GM23338 (cell line): ENCODE measurements around the gene CARD6. TPM values are rescaled to one million over a fixed set of nuclear protein-coding genes. Genes with fewer than 3 reads are reported as not detected.

Experiments
- ATAC-seq: fragments of 200-7000 bp; cut with Tn5 transposase; 3 replicates; pipeline ENCODE4 v1.9.1; 2020
- DNase-seq: peaks from one replicate; pipeline ENCODE4 v3.0.0-alpha.2; 2015; ENCODE audit warnings: low spot score
- H2AFZ ChIP-seq: fragments of 200-600 bp; sonication (generic); 2 replicates; pipeline ENCODE4 v1.8.0; 2016; ENCODE audit warnings: antibody characterized with exemption, mild to moderate bottlenecking, moderate library complexity
- H3F3A ChIP-seq: fragments of 200-600 bp; sonication (generic); replicated peaks from 2 replicates; pipeline ENCODE4 v1.8.0; 2017; ENCODE audit warnings: antibody characterized with exemption, mixed run types, low read depth
- H3K27ac ChIP-seq: fragments of 200-600 bp; sonication (generic); 2 replicates; pipeline ENCODE4 v1.6.1; 2016; ENCODE audit warnings: low read depth
- H3K27me3 ChIP-seq: fragments of 200-600 bp; sonication (generic); 2 replicates; pipeline ENCODE4 v1.8.0; 2016; ENCODE audit warnings: mild to moderate bottlenecking, mixed run types, moderate library complexity; ENCODE audit not compliant: insufficient read depth
- H3K36me3 ChIP-seq: fragments of 200-600 bp; sonication (generic); 2 replicates; pipeline ENCODE4 v1.8.0; 2016; ENCODE audit warnings: mild to moderate bottlenecking; ENCODE audit not compliant: insufficient read depth
- H3K4me1 ChIP-seq: fragments of 200-600 bp; sonication (generic); 2 replicates; pipeline ENCODE4 v1.8.0; 2016; ENCODE audit warnings: mild to moderate bottlenecking, moderate library complexity; ENCODE audit not compliant: insufficient read depth
- H3K4me2 ChIP-seq: fragments of 200-600 bp; sonication (generic); 2 replicates; pipeline ENCODE4 v1.7.1; 2017; ENCODE audit warnings: mixed run types
- H3K4me3 ChIP-seq: fragments of 200-600 bp; sonication (generic); 2 replicates; pipeline ENCODE4 v1.6.1; 2016; ENCODE audit warnings: mixed run types
- H3K79me2 ChIP-seq: fragments of 200-600 bp; sonication (generic); replicated peaks from 2 replicates; pipeline ENCODE4 v1.8.0; 2017; ENCODE audit warnings: mild to moderate bottlenecking; ENCODE audit not compliant: insufficient read depth
- H3K9me2 ChIP-seq: fragments of 200-600 bp; sonication (generic); 2 replicates; pipeline ENCODE4 v1.8.0; 2017; ENCODE audit not compliant: insufficient read depth
- H4K20me1 ChIP-seq: fragments of 200-600 bp; sonication (generic); replicated peaks from 2 replicates; pipeline ENCODE4 v1.8.0; 2017; ENCODE audit warnings: mild to moderate bottlenecking; ENCODE audit not compliant: insufficient read depth
- H3K27ac Mint-ChIP-seq: 2 replicates; pipeline ENCODE4 v1.8.0; 2020; ENCODE audit warnings: inconsistent platforms, mild to moderate bottlenecking, moderate library complexity, mixed read lengths
- H3K27me3 Mint-ChIP-seq: 3 replicates; pipeline ENCODE4 v1.8.0; 2022; ENCODE audit warnings: low read depth, mild to moderate bottlenecking, moderate library complexity, mixed read lengths, inconsistent platforms; ENCODE audit not compliant: insufficient read depth, poor library complexity
- H3K36me3 Mint-ChIP-seq: 3 replicates; pipeline ENCODE4 v1.8.0; 2021; ENCODE audit warnings: low read depth, mild to moderate bottlenecking, inconsistent platforms, moderate library complexity, mixed read lengths
- H3K4me1 Mint-ChIP-seq: 3 replicates; pipeline ENCODE4 v1.8.0; 2020; ENCODE audit warnings: mild to moderate bottlenecking, inconsistent platforms, mixed read lengths
- H3K4me3 Mint-ChIP-seq: 3 replicates; pipeline ENCODE4 v1.8.0; 2021; ENCODE audit warnings: moderate library complexity, mild to moderate bottlenecking, inconsistent platforms, mixed read lengths
- H3K9me3 Mint-ChIP-seq: 3 replicates; pipeline ENCODE4 v1.8.0; 2020; ENCODE audit warnings: moderate library complexity, mild to moderate bottlenecking, inconsistent platforms, mixed read lengths
- CTCF ChIP-seq, 2 experiments: fragments of 200-600 bp in 1 of 2; sonication (generic) in 1 of 2; conservative IDR thresholded peaks; 2 replicates each; pipeline versions ENCODE4 v1.5.1 to v1.6.1; 2016 to 2017; ENCODE audit warnings: antibody characterized with exemption in 2 of 2, low read depth in 2 of 2, mild to moderate bottlenecking in 2 of 2, moderate library complexity in 1 of 2
- EZH2 ChIP-seq: fragments of 200-600 bp; sonication (generic); IDR thresholded peaks from one replicate; pipeline ENCODE4 v1.8.0; 2017; ENCODE audit warnings: antibody characterized with exemption, mild to moderate bottlenecking, low read depth; ENCODE audit not compliant: unreplicated experiment
- JUNB ChIP-seq: IDR thresholded peaks from one replicate; pipeline ENCODE4 v1.6.1; 2016; ENCODE audit warnings: antibody characterized with exemption; ENCODE audit not compliant: unreplicated experiment
- POLR2AphosphoS5 ChIP-seq: IDR thresholded peaks from 2 replicates; pipeline ENCODE4 v1.6.1; 2016; ENCODE audit warnings: antibody characterized with exemption, low read depth
- REST ChIP-seq: IDR thresholded peaks from one replicate; pipeline ENCODE4 v1.6.1; 2018; ENCODE audit warnings: antibody characterized with exemption; ENCODE audit not compliant: unreplicated experiment
- polyA plus RNA-seq: library from polyadenylated mRNA; unstranded; fragments of >200 nt; fragmentation: Nextera tagmentation; extraction: Ambion mirVana; gene quantifications from 2 replicates; pipeline ENCODE4 v1.2.1, GENCODE V29; 2016
- total RNA-seq: library from RNA; depleted of rRNA; stranded (reverse); fragments of >200 nt; shearing (Covaris generic); gene quantifications from 2 replicates; pipeline ENCODE4 v1.2.3, GENCODE V29; 2014
- TF ChIP-seq, protein P1 (sequence below): IDR thresholded peaks from 2 replicates; pipeline ENCODE4 v1.6.1; 2016; ENCODE audit warnings: antibody characterized with exemption
- TF ChIP-seq, protein P2 (sequence below): fragments of 250-450 bp; sonication (Bioruptor Pico); IDR thresholded peaks from 2 replicates; pipeline ENCODE4 v1.5.0; 2020; ENCODE audit warnings: mild to moderate bottlenecking, moderate library complexity

The CARD6 gene
- total and polyA plus RNA-seq, 2 experiments from 2014 or later, result 0.32 to 0.45 TPM

DNA sequence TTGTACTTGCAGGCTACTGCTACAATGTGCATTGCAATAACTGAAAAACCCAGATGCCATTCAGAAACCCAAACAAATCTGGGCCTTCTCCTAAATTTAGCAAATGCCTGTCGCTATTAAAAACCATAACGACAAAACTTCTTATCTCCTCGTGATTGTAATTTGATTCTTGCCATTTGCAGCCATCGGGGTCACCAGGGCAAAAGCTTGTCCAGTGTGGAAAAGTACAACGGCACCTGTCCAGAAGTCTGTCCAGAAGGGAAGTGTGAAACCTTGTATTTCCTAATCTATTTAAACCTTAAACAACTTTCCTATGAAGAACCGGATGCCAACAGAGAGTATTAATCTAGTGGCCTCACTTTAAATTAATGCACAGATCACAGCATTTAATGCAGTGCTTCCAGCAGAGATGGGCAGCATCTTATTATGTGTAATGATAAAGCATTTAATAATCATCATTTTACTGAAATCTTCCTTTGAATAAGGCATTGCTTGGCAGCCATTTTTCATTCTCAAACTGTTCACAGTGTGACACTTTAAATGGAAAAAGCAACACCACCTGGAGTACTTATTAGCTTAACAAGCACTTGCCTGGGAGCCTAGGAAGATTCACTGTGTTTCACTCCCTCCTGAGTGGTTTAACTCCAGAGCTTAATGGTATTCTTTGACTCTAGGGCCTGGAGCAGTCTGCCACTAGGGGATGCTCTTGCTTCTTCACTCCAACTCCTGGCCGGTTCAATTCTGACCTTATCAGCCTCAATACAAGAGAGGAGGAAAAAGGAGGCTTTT, 63.2 kb downstream of the CARD6 start:
- H3K9me3 Mint-ChIP-seq, result peaks cover 3% of the 10 kb centered on the region; the same call in 2 of the 3 replicates
- no peak overlapping the region for H3K27ac Mint-ChIP-seq

More for the DNA sequence above, 63.2 kb downstream of the CARD6 start:
- no peaks in the 10 kb centered on the region for H3K27me3 ChIP-seq
- H3K4me2 ChIP-seq, result no peak overlapping the region
- ATAC-seq, result peak; percentile 100
- Mint-ChIP-seq H3K4me3 (no peak overlapping the region), H3K4me1 (peaks cover 13% of the 10 kb centered on the region), H3K36me3 (no peaks in the 10 kb centered on the region), H3K27me3 (no peaks in the 10 kb centered on the region)
- 0 out of 2 replicates have a peak, but pooled peaks cover 5% of the 10 kb centered on the region for H3K4me1 ChIP-seq
- no peaks in the 10 kb centered on the region for H3K36me3 ChIP-seq
- TF ChIP-seq POLR2AphosphoS5 (no peak), EZH2 (no peak), JUNB (no peak), REST (no peak), CTCF (conservative IDR thresholded peaks at IDR 0.05; ENCODE audit: low read depth in 2 of 2) (peak; percentile 98 to 99)
- TF ChIP-seq, protein P1, sequence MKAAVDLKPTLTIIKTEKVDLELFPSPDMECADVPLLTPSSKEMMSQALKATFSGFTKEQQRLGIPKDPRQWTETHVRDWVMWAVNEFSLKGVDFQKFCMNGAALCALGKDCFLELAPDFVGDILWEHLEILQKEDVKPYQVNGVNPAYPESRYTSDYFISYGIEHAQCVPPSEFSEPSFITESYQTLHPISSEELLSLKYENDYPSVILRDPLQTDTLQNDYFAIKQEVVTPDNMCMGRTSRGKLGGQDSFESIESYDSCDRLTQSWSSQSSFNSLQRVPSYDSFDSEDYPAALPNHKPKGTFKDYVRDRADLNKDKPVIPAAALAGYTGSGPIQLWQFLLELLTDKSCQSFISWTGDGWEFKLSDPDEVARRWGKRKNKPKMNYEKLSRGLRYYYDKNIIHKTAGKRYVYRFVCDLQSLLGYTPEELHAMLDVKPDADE, result no peak
- TF ChIP-seq, protein P2, sequence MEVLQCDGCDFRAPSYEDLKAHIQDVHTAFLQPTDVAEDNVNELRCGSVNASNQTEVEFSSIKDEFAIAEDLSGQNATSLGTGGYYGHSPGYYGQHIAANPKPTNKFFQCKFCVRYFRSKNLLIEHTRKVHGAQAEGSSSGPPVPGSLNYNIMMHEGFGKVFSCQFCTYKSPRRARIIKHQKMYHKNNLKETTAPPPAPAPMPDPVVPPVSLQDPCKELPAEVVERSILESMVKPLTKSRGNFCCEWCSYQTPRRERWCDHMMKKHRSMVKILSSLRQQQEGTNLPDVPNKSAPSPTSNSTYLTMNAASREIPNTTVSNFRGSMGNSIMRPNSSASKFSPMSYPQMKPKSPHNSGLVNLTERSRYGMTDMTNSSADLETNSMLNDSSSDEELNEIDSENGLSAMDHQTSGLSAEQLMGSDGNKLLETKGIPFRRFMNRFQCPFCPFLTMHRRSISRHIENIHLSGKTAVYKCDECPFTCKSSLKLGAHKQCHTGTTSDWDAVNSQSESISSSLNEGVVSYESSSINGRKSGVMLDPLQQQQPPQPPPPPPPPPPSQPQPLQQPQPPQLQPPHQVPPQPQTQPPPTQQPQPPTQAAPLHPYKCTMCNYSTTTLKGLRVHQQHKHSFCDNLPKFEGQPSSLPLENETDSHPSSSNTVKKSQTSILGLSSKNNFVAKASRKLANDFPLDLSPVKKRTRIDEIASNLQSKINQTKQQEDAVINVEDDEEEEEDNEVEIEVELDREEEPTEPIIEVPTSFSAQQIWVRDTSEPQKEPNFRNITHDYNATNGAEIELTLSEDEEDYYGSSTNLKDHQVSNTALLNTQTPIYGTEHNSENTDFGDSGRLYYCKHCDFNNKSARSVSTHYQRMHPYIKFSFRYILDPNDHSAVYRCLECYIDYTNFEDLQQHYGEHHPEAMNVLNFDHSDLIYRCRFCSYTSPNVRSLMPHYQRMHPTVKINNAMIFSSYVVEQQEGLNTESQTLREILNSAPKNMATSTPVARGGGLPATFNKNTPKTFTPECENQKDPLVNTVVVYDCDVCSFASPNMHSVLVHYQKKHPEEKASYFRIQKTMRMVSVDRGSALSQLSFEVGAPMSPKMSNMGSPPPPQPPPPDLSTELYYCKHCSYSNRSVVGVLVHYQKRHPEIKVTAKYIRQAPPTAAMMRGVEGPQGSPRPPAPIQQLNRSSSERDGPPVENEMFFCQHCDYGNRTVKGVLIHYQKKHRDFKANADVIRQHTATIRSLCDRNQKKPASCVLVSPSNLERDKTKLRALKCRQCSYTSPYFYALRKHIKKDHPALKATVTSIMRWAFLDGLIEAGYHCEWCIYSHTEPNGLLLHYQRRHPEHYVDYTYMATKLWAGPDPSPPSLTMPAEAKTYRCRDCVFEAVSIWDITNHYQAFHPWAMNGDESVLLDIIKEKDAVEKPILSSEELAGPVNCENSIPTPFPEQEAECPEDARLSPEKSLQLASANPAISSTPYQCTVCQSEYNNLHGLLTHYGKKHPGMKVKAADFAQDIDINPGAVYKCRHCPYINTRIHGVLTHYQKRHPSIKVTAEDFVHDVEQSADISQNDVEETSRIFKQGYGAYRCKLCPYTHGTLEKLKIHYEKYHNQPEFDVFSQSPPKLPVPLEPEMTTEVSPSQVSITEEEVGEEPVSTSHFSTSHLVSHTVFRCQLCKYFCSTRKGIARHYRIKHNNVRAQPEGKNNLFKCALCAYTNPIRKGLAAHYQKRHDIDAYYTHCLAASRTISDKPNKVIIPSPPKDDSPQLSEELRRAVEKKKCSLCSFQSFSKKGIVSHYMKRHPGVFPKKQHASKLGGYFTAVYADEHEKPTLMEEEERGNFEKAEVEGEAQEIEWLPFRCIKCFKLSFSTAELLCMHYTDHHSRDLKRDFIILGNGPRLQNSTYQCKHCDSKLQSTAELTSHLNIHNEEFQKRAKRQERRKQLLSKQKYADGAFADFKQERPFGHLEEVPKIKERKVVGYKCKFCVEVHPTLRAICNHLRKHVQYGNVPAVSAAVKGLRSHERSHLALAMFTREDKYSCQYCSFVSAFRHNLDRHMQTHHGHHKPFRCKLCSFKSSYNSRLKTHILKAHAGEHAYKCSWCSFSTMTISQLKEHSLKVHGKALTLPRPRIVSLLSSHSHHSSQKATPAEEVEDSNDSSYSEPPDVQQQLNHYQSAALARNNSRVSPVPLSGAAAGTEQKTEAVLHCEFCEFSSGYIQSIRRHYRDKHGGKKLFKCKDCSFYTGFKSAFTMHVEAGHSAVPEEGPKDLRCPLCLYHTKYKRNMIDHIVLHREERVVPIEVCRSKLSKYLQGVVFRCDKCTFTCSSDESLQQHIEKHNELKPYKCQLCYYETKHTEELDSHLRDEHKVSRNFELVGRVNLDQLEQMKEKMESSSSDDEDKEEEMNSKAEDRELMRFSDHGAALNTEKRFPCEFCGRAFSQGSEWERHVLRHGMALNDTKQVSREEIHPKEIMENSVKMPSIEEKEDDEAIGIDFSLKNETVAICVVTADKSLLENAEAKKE, result no peak
- H3K4me3 ChIP-seq, result no peak overlapping the region
- no peaks in the 10 kb centered on the region for H3K79me2 ChIP-seq
- H2AFZ ChIP-seq, result no peak overlapping the region
- no peak overlapping the region for H3K27ac ChIP-seq
- DNase-seq, result peak; percentile 91
- 0 out of 2 replicates have a peak, but pooled peaks cover 2% of the 10 kb centered on the region for H3K9me2 ChIP-seq
- H3F3A ChIP-seq, result no peaks in the 10 kb centered on the region
- no peaks in the 10 kb centered on the region for H4K20me1 ChIP-seq
